Body of pancreas (tissue), 4 donors: ENCODE measurements around the gene PIP5K1A.

Experiments
- POLR2A ChIP-seq, 3 donors: fragments of 450-650 bp; IDR thresholded peaks; one replicate each; pipeline ENCODE4 v1.6.1; 2016; ENCODE audit warnings: antibody characterized with exemption in 3 of 3, mild to moderate bottlenecking in 2 of 3
- TF ChIP-seq, protein P1 (sequence below), 7 experiments: fragments of 450-650 bp in 4 of 7; fragments of 200-600 bp in 3 of 7; sonication (generic) in 3 of 7; IDR thresholded peaks; one replicate each; pipeline ENCODE4 v1.5.1; 2016 to 2019; ENCODE audit warnings: antibody characterized with exemption in 7 of 7

GRCh38 chr1:151251656-151252470 is 53.5 kb downstream of the PIP5K1A start:
- TF ChIP-seq POLR2A (IDR thresholded peaks at IDR 0.05): no peak
- TF ChIP-seq, protein P1, sequence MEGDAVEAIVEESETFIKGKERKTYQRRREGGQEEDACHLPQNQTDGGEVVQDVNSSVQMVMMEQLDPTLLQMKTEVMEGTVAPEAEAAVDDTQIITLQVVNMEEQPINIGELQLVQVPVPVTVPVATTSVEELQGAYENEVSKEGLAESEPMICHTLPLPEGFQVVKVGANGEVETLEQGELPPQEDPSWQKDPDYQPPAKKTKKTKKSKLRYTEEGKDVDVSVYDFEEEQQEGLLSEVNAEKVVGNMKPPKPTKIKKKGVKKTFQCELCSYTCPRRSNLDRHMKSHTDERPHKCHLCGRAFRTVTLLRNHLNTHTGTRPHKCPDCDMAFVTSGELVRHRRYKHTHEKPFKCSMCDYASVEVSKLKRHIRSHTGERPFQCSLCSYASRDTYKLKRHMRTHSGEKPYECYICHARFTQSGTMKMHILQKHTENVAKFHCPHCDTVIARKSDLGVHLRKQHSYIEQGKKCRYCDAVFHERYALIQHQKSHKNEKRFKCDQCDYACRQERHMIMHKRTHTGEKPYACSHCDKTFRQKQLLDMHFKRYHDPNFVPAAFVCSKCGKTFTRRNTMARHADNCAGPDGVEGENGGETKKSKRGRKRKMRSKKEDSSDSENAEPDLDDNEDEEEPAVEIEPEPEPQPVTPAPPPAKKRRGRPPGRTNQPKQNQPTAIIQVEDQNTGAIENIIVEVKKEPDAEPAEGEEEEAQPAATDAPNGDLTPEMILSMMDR (IDR thresholded peaks at IDR 0.05): peak; percentile 49 to 85 (median 82)
